PFSK-1 (cell line): ENCODE results near the gene STAC2.

Experiments
- FOXP2 ChIP-seq: optimal IDR thresholded peaks from 2 replicates; pipeline ENCODE3; 2011; ENCODE audit warnings: borderline replicate concordance, control low read depth, inconsistent platforms; ENCODE audit not compliant: insufficient read depth; ENCODE audit errors: extremely low read length, extremely low read depth
- POLR2AphosphoS5 ChIP-seq: IDR thresholded peaks from 2 replicates; pipeline ENCODE4 v1.6.1; 2012; ENCODE audit warnings: low read depth, mild to moderate bottlenecking, control low read depth, low read length, moderate library complexity
- SIN3A ChIP-seq: IDR thresholded peaks from 2 replicates; pipeline ENCODE4 v1.6.1; 2012; ENCODE audit warnings: mild to moderate bottlenecking, low read length, moderate library complexity, borderline replicate concordance; ENCODE audit not compliant: insufficient read depth
- TAF1 ChIP-seq: IDR thresholded peaks from 2 replicates; pipeline ENCODE4 v1.6.1; 2012; ENCODE audit warnings: low read length, control low read depth, borderline replicate concordance; ENCODE audit not compliant: insufficient read depth
- TF ChIP-seq, protein P1 (sequence below), 2 experiments: IDR thresholded peaks; 2 replicates each; pipeline versions ENCODE4 v1.6.1 to v1.8.0; 2011 to 2012; ENCODE audit warnings: low read depth in 2 of 2, low read length in 2 of 2, control low read depth in 1 of 2, inconsistent platforms in 1 of 2, mild to moderate bottlenecking in 1 of 2, moderate library complexity in 1 of 2; ENCODE audit not compliant: insufficient read depth in 1 of 2

Gene STAC2

DNA sequence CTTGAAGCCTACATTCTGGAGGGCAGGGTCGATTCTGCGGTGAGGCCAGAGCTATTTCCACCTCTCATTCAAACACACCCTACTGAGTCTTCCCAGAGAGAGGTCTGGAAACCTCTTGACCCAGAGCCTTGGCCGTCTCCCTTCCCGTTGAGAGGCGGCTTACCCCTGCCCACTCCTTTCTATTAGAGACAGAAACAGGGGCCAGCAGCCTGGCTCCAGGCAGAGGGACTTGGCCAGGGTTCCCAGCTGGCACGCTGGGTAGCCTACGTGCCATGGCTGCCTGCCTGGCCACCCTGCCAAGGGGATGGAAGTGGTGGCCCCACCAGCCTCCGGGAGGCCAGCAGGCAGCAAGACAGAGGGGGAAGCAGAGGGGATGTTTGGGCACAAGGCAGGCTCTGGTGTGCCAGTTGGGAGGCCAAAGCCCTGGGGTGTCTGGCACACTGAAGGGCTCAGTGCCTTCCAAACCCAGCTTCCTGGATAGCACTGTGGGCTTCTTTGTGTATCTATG lies 6.0 kb downstream of the STAC2 start:
- no peak for TF ChIP-seq FOXP2
- TF ChIP-seq, protein P1, sequence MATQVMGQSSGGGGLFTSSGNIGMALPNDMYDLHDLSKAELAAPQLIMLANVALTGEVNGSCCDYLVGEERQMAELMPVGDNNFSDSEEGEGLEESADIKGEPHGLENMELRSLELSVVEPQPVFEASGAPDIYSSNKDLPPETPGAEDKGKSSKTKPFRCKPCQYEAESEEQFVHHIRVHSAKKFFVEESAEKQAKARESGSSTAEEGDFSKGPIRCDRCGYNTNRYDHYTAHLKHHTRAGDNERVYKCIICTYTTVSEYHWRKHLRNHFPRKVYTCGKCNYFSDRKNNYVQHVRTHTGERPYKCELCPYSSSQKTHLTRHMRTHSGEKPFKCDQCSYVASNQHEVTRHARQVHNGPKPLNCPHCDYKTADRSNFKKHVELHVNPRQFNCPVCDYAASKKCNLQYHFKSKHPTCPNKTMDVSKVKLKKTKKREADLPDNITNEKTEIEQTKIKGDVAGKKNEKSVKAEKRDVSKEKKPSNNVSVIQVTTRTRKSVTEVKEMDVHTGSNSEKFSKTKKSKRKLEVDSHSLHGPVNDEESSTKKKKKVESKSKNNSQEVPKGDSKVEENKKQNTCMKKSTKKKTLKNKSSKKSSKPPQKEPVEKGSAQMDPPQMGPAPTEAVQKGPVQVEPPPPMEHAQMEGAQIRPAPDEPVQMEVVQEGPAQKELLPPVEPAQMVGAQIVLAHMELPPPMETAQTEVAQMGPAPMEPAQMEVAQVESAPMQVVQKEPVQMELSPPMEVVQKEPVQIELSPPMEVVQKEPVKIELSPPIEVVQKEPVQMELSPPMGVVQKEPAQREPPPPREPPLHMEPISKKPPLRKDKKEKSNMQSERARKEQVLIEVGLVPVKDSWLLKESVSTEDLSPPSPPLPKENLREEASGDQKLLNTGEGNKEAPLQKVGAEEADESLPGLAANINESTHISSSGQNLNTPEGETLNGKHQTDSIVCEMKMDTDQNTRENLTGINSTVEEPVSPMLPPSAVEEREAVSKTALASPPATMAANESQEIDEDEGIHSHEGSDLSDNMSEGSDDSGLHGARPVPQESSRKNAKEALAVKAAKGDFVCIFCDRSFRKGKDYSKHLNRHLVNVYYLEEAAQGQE (IDR thresholded peaks at IDR 0.05; ENCODE audit: insufficient read depth in 1 of 2, low read depth in 2 of 2, low read length in 2 of 2), result no peak
- no peak for TF ChIP-seq SIN3A
- TF ChIP-seq TAF1, result no peak
- TF ChIP-seq POLR2AphosphoS5, result no peak

DNA sequence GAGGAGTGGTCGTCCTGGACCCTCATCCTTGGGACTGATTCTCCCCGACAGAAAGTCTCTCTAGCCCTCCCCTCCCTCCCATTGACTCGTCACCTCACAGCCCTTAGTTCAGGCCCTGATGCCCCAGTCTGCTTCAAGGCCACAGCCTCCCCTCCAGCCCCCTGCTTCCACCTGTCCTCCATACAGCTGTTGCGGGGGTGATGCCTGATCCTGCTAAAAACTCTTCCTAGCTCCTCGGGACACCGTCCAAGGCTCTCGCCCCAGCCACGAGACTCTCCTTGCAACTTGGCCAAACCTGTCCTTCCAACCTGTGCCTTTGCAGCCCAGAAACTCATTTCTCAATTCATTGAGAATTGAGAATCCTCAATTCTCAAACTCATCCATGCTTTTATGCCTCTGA lies 6.8 kb downstream of the STAC2 start:
- TF ChIP-seq SIN3A, result no peak
- TF ChIP-seq TAF1, result no peak
- no peak for TF ChIP-seq POLR2AphosphoS5
- TF ChIP-seq FOXP2, result no peak
- TF ChIP-seq, protein P1 (IDR thresholded peaks at IDR 0.05; ENCODE audit: insufficient read depth in 1 of 2, low read depth in 2 of 2, low read length in 2 of 2), result no peak

DNA sequence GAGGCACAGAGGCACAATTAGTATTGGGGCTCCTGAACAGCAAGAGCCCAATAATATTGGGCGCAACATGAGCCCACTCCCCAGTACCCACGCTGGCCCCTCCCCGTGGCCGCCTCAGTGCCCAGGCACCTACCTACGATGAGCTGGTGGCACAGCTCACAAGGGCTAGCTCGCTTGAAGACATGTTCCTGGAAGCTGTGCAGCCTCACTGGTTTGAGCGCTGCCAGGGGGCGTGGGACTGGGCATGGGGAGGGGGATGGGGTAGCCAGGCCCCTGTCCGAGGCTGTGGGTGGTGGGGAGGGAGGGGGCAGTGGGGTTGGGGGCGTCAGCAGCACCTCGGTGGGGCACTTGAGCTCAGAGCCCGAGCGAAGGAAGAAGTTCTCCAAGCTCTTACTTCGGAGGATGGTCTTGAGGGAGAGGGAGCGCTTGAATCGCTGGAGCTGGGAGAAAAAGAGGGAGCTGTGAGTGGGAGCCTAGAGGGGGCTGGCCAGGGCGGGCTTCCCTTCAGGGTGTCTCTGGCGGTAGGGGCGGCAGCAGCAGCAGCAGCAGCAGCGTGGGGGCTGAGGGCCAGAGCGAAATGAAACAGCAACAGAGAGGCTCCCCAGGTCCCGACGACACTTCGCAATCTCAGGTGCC lies 7.9 kb downstream of the STAC2 start:
- no peak for TF ChIP-seq TAF1
- TF ChIP-seq POLR2AphosphoS5, result no peak
- no peak for TF ChIP-seq FOXP2
- TF ChIP-seq, protein P1 (IDR thresholded peaks at IDR 0.05; ENCODE audit: insufficient read depth in 1 of 2, low read depth in 2 of 2, low read length in 2 of 2), result no peak
- TF ChIP-seq SIN3A, result no peak

DNA sequence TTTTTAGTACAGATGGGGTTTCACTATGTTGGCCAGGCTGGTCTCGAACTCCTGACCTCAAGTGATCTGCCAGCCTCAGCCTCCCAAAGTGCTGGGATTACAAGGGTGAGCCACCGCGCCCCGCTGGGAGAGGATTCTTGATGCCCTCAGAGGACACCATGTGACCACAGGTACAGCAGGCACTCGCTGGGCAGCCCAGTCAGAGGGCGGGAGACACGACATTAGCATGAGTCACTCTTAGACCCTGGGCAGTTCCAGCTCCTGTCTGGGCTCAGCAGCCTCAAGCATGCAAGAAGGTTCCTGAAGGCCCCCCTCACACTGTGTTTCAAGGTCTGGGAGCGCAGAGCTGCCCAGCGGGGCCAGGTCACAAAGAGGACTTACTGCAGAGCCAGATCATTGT lies 11.9 kb downstream of the STAC2 start:
- TF ChIP-seq, protein P1 (IDR thresholded peaks at IDR 0.05; ENCODE audit: insufficient read depth in 1 of 2, low read depth in 2 of 2, low read length in 2 of 2), result no peak
- TF ChIP-seq TAF1, result no peak
- no peak for TF ChIP-seq SIN3A
- no peak for TF ChIP-seq FOXP2
- no peak for TF ChIP-seq POLR2AphosphoS5
